HG02970 (cell line): ENCODE results near the gene ARL4D.
A peak's percentile ranks its signal among the peaks of the same experiment; 100 is the strongest.
"Not testable (repeated sequence)": the region's sequence is repeated elsewhere in the genome, so short reads cannot be mapped to it uniquely, and the experiment has no call there.

Experiments used
- ATAC-seq: cut with Tn5 transposase; IDR thresholded peaks from one replicate; pipeline ENCODE4 v1.9.1; 2021; ENCODE audit warnings: mild to moderate bottlenecking, moderate library complexity, moderate number of reproducible peaks; ENCODE audit not compliant: unreplicated experiment, low FRiP score

ARL4D gene, protein sequence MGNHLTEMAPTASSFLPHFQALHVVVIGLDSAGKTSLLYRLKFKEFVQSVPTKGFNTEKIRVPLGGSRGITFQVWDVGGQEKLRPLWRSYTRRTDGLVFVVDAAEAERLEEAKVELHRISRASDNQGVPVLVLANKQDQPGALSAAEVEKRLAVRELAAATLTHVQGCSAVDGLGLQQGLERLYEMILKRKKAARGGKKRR

GRCh38 chr17:43398724-43399595 lies at the start of gene ARL4D:
Gene ARL4D, plus strand, starts transcription at chr17:43398993. Its CDS starts 740 bp downstream, at chr17:43399733.
- ATAC-seq = no peak

DNA sequence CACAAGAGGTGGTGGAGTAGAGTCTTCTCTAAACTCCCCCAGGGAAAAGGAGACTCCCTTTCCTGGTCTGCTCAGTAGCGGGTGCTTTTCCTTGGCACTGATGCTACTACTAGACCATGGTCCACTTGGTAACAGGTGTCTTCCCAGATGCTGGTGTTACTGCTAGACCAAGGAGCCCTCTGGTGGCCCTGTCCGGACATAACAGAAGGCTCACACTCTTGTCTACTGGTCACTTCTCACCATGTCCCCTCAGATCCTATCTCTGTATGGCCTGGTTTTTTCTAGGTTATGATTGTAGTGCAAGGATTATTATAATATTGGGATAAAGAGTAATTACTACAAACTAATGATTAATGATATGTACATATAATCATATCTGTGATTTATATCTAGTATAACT lies 49.7 kb upstream of the ARL4D start:
- no peak for ATAC-seq

GRCh38 chr17:43350888-43351361 lies 47.9 kb upstream of the ARL4D start:
- ATAC-seq = no peak

- ATAC-seq = no peak
Measured at GRCh38 chr17:43351691-43352090, 47.1 kb upstream of the ARL4D start.

- ATAC-seq = no peak
Measured at GRCh38 chr17:43352579-43353331, 46.0 kb upstream of the ARL4D start.

DNA sequence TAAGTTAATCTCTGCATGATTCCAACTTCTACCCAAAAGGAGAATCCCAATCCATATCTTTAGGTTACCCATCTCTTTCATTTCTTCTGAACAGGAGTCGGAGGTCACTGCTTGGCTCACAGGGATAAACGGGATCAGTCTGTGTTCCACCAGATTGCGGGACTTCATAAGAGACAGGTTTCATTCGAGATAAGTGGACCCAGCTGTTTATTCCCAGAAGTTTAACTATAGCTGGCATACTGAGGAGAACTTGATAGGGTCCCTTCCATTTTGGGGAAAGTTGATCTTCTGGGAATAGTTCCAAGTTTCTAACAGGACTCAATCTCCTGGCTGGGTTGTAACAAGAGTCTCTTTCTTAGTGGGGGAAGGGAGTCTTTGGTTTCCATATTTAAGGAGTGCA lies 45.4 kb upstream of the ARL4D start:
- ATAC-seq = no peak

DNA sequence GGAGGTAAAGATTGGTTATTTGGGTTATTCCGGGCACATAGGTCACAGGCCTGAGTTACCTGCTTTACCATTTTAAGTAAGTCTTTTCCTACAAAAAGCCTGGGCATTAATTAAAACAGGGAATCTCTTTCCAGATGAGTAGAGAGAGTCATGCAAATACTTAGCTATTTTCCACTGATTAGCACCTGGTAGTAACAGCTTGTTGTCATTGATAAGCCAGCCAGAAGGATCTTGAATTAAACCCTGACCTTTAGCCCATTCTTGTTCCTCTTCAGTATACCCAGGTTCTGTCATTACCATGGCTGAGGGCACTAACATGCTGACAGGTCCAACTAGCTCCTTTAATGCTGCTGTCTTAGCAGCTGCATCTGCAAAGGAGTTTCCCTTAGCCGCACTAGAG lies 44.4 kb upstream of the ARL4D start:
- ATAC-seq = no peak

DNA sequence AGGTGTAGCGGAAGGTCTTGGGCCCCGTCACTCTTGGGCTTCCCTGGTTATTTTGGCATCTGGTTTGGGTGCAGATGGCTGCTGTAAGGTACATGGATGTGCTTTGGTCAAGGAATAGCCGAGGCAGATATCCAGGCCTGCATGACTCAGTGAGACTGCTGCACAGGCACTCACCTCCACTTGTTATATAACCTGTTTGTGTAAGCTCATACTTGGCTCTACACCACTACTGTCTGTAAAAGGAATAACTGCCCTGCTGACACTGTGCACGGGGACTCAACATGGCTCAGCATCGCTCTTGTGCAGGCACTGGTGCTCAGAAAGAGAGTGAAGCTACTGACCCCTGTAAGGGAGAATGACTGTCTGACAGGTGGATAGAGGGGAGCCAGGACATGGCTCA lies 42.3 kb upstream of the ARL4D start:
- ATAC-seq = no peak

- ATAC-seq = no peak
Measured at GRCh38 chr17:43356999-43357398, 41.8 kb upstream of the ARL4D start.

DNA sequence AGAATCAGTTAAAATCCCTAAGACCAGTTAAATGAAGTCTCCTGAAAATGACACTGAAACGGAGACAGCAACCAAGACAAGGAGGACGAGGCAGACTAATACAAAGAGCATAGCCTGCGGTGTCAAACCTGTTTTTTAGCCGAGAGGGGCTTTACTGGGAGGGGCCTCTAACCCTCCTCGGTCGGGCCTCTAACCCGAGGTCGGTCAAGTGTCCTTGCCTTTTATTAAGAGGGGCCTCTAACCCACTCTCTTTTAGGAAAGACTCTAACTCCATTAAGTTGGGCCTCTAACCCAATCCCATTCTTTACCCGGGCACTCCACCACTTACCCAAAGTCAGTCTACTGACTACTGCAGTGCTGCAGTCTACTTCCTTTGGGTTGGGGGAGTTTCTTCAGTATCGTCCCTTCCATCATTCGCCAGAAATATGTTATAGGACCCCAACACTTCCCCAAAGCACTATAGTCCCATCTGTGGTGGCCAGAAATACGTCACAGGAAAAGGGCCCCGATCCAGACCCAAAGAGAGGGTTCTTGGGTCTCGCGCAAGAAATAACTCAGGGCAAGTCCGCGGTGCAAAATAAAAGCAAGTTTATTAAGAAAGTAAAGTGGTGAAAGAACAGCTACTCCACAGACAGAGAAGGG lies 39.2 kb upstream of the ARL4D start:
- ATAC-seq = no peak

GRCh38 chr17:43360376-43360738 lies 38.4 kb upstream of the ARL4D start:
- ATAC-seq = peak; percentile 40

DNA sequence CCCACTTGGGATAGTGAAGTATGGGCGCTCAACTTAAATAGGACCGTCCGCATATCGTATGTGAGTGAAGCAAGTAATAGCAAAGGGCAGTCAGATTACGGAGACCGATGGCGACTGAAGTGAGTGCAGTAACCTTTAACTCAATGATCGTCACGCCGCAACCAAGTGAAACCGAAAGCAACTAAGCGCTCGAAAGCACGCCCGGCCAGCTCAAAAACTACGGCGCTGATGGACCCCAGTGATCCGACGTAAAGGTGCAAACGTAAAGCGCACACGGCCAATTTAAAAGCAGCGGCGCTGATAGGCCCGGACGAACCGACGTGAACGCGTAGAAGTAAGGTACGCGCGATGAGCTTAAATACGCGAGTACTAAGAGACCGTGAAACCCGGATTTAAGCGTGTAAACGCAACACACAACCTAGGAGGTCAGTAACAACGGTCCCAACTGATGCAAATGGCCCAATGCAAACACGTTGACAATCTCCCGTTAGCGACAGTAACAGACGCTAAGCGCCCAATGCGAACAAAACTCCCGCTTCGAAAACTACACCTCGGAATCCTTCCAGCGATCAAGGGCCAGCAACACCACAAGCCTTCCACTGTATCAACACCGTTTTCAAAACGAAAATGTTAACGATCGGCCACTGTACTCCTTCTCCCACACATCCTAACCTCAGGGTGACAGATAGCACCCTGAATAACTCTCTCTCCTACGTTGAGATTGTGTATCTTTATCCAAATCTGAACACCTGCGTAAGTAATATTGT lies 37.9 kb upstream of the ARL4D start:
- peak; percentile 62 for ATAC-seq

DNA sequence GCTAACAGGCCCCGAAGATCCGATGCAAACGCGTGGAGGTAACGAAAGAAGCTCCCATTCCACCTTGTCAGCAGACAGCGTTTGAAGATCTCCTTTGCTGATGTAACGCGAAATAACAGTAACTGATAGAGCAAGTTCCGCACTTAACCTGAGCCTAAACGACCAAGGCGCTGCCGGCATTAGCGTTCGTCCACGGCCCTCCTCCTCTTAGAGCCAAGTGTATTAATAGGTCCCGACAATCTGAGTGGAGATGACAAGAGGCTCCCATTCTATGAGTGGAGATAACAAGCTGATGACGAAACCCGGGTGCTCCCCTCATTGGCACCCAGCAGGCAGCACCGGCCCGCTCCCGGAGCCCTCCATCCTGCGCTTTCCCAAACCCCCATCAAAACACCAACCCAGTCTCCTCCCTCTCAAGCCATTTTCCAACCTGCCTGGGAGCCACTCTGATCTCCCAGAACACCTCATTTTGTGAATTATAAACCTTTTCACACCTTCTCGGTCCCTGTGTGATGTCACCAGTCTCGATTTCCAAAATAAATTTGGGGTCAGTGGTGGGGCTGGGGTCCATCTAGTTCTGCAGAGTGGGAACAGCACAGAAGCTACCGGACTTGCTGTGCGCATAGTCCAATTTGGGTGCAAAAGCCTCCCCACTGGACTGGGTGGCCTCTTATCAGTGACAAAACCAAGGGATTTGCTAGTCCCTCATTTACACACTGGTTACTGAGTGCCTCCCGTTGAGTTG lies 35.4 kb upstream of the ARL4D start:
- no peak for ATAC-seq

- no peak for ATAC-seq
Measured at GRCh38 chr17:43363926-43364285, 34.9 kb upstream of the ARL4D start.

DNA sequence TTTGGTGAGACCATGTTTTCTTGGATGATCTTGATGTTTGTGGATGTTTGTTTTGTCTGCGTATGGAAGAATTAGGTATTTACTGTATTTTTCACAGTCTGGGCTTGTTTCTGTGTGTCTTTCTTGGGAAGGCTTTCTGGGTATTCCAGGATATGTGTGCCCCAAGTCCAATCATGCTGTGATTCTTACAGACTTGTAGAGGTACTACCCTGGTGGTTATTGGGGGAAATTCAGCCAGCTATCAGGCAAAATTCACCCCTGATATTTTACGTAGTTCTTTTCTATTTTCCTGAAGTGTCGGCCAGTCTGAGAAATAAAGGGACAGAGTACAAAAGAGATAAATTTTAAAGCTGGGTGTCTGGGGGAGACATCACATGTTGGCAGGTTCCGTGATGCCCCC lies 33.4 kb upstream of the ARL4D start:
- no peak for ATAC-seq

DNA sequence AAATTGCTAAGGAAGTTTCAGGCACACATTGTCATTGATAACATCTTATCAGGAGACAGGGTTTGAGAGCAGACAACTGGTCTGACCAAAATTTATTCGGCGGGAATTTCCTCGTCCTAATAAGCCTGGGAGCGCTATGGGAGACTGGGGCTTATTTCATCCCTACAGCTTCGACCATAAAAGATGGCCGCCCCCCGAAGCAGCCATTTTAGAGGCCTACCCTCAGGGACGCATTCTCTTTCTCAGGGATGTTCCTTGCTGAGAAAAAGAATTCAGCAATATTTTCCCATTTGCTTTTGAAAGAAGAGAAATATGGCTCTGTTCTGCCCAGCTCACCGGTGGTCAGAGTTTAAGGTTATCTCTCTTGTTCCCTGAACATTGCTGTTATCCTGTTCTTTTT lies 32.9 kb upstream of the ARL4D start:
- not testable (repeated sequence) for ATAC-seq

DNA sequence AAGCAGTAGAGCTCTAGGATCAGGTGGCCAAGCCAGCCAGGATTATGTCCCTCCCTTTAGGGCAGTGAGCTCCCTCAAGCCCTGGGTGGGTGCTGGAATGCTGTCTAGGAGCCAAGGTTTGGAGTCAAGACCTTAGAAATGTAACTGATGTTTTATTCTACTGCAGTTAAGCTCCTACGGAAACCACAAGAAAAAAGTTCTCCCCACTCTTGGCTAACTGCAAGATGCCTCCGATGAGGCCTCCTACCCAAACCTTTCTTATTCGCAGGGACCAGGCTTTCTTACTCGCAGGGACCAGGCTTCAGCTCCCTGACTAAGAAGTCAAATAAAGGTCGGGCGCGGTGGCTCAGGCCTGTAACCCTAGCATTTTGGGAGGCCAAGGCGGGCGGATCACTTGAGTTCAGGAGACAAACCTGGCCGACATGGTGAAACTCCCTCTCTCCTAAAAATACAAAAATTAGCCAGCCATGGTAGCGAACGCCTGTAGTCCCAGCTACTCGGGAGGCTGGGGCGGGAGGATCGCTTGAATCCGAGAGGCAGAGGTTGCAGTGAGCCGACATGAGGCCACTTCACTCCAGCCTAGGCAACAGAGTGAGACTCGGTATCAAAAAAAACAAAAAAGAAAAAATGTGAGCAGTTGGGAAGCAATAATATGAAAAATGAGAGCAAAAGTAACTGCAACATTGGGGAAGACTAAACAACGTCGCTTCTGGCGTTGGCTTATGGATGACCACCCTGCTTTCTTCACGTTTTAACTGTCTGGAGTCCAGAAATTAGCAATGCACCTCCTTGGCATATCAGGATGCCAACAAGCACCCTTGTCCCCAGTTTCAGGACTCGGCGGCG lies 31.7 kb upstream of the ARL4D start:
- no peak for ATAC-seq

- peak; percentile 59 for ATAC-seq
Measured at GRCh38 chr17:43367737-43368242, 31.0 kb upstream of the ARL4D start.
